Measurements from ENCODE around the gene IFNL1. TPM values are rescaled to one million over a fixed set of nuclear protein-coding genes. Genes with fewer than 3 reads are reported as not detected.

IFNL1 gene
- not detected in 2 replicates for total RNA-seq

GRCh38 chr19:39296055-39296645 lies at the start of gene IFNL1:
TSS of gene IFNL1 (plus strand) at chr19:39296407. CDS start at chr19:39296422, 15 bp downstream.

GRCh38 chr19:39248806-39249205 lies 47.4 kb upstream of the IFNL1 start, which contains the start of gene IFNL4:
TSS of gene IFNL4 (minus strand) at chr19:39248856.

GRCh38 chr19:39268085-39268484 lies 28.1 kb upstream of the IFNL1 start, which contains the start of gene IFNL2:
TSS of gene IFNL2 (plus strand) at chr19:39268396. CDS start at chr19:39268569, 173 bp downstream.

GRCh38 chr19:39341719-39342604 lies 45.8 kb downstream of the IFNL1 start, which contains the start of gene SAMD4B:
TSS of gene SAMD4B (plus strand) at chr19:39342421. CDS start at chr19:39356894, 14,473 bp downstream.

Other genes starting within 250 kb of the IFNL1 start
- not detected in 2 replicates for gene ACP7, start 212.0 kb upstream of the IFNL1 start, total RNA-seq
- 7.0 and 9.9 TPM in 2 replicates for gene PAK4, start 170.6 kb upstream of the IFNL1 start, total RNA-seq
- not detected in 2 replicates for gene NCCRP1, start 99.4 kb upstream of the IFNL1 start, total RNA-seq
- gene SYCN, start 92.1 kb upstream of the IFNL1 start, total RNA-seq: not detected in 2 replicates
- gene IFNL3, start 51.4 kb upstream of the IFNL1 start, total RNA-seq: not detected in 2 replicates
- gene IFNL4, start 47.6 kb upstream of the IFNL1 start, total RNA-seq: not detected in 2 replicates
- gene IFNL2, start 28.0 kb upstream of the IFNL1 start, total RNA-seq: not detected in 2 replicates
- gene LRFN1, start 24.5 kb downstream of the IFNL1 start, total RNA-seq: 0.18 and 0.19 TPM in 2 replicates
- gene GMFG, start 39.6 kb downstream of the IFNL1 start, total RNA-seq: 13.7 and 28.2 TPM in 2 replicates
- 30.9 and 37.5 TPM in 2 replicates for gene SAMD4B, start 46.0 kb downstream of the IFNL1 start, total RNA-seq
- gene PAF1, start 94.7 kb downstream of the IFNL1 start, total RNA-seq: 35.8 and 45.0 TPM in 2 replicates
- gene MED29, start 95.0 kb downstream of the IFNL1 start, total RNA-seq: 9.7 and 12.4 TPM in 2 replicates
- gene ZFP36, start 110.4 kb downstream of the IFNL1 start, total RNA-seq: 0.27 and 0.56 TPM in 2 replicates
- gene PLEKHG2, start 116.3 kb downstream of the IFNL1 start, total RNA-seq: 17.5 and 21.0 TPM in 2 replicates
- 106 and 208 TPM in 2 replicates for gene RPS16, start 139.5 kb downstream of the IFNL1 start, total RNA-seq
- gene SUPT5H, start 149.2 kb downstream of the IFNL1 start, total RNA-seq: 63.1 and 65.6 TPM in 2 replicates
- gene TIMM50, start 184.4 kb downstream of the IFNL1 start, total RNA-seq: 57.4 and 77.4 TPM in 2 replicates
- 0.19 and 0.63 TPM in 2 replicates for gene DLL3, start 202.5 kb downstream of the IFNL1 start, total RNA-seq
- not detected in 2 replicates for gene SELENOV, start 218.7 kb downstream of the IFNL1 start, total RNA-seq
- 3.0 and 3.1 TPM in 2 replicates for gene EID2B, start 236.4 kb downstream of the IFNL1 start, total RNA-seq
- 15.8 and 16.3 TPM in 2 replicates for gene EID2, start 243.8 kb downstream of the IFNL1 start, total RNA-seq

Data from endothelial cell of coronary artery (primary cell).